ENCODE data around the gene COL6A1.

GRCh38 chr21:46021398-46021797 lies 39.8 kb downstream of the COL6A1 start:
- TF ChIP-seq CTCF (IDR thresholded peaks at IDR 0.05): no peak
- no peak for TF ChIP-seq TEAD4 (CRISPR knock-in tag; IDR thresholded peaks at IDR 0.05)
- no peak for TF ChIP-seq JUN (CRISPR knock-in tag; IDR thresholded peaks at IDR 0.05)
- TF ChIP-seq CREB1 (CRISPR knock-in tag; IDR thresholded peaks at IDR 0.05): no peak
- no peak for TF ChIP-seq FOXK1 (CRISPR knock-in tag; IDR thresholded peaks at IDR 0.05)
- no peak for TF ChIP-seq ATF3 (CRISPR knock-in tag; conservative IDR thresholded peaks at IDR 0.05)
- TF ChIP-seq USF1 (CRISPR knock-in tag; IDR thresholded peaks at IDR 0.05): no peak
- TF ChIP-seq CBFB (CRISPR knock-in tag; IDR thresholded peaks at IDR 0.05; ENCODE audit: low read depth): no peak
- TF ChIP-seq ZNF671 (CRISPR knock-in tag; IDR thresholded peaks at IDR 0.05): no peak
